Adrenal gland (tissue), 5 donors: Measurements from ENCODE around the gene RPTOR.

Experiments used
- POLR2A ChIP-seq, 2 donors: fragments of 450-650 bp; IDR thresholded peaks; one replicate each; pipeline ENCODE4 v1.6.1; 2017; ENCODE audit warnings: antibody characterized with exemption in 2 of 2, mild to moderate bottlenecking in 2 of 2, moderate library complexity in 1 of 2
- TF ChIP-seq, protein P1 (sequence below), 6 experiments: fragments of 450-650 bp in 4 of 6; fragments of 200-600 bp in 2 of 6; sonication (generic) in 1 of 6; IDR thresholded peaks; 1 replicate in 5 of 6; 2 replicates in 1 of 6; pipeline versions ENCODE4 v1.5.1 to v1.8.0; 2016 to 2021; ENCODE audit warnings: antibody characterized with exemption in 6 of 6, mild to moderate bottlenecking in 2 of 6, moderate library complexity in 1 of 6
- donor health status: DM: no; HTN: no; CAD: no.

DNA sequence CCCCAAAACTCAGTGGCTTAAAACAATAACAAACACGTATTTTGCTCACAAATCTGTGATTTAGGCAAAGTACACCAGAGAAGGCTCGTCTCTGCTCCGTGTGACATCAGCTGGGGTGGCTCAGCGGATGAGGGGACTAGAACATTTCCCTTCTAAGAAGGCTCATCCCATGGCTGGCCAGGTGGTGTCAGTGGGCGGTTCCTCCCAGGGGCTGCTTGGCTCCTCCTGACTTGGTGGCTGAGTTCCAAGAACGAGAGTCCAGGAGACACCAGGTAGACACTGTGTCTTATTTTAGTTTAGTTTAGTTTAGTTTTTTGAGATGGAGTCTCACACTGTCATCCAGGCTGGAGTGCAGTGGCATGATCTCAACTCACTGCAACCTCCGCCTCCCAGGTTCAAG, 441.4 kb downstream of the RPTOR start:
- TF ChIP-seq, protein P1, sequence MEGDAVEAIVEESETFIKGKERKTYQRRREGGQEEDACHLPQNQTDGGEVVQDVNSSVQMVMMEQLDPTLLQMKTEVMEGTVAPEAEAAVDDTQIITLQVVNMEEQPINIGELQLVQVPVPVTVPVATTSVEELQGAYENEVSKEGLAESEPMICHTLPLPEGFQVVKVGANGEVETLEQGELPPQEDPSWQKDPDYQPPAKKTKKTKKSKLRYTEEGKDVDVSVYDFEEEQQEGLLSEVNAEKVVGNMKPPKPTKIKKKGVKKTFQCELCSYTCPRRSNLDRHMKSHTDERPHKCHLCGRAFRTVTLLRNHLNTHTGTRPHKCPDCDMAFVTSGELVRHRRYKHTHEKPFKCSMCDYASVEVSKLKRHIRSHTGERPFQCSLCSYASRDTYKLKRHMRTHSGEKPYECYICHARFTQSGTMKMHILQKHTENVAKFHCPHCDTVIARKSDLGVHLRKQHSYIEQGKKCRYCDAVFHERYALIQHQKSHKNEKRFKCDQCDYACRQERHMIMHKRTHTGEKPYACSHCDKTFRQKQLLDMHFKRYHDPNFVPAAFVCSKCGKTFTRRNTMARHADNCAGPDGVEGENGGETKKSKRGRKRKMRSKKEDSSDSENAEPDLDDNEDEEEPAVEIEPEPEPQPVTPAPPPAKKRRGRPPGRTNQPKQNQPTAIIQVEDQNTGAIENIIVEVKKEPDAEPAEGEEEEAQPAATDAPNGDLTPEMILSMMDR (IDR thresholded peaks at IDR 0.05): no peak
- no peak for TF ChIP-seq POLR2A (IDR thresholded peaks at IDR 0.05)
